K562 (cell line): ENCODE measurements around the gene TMEM273. TPM values are rescaled to one million over a fixed set of nuclear protein-coding genes. Genes with fewer than 3 reads are reported as not detected.

ENCODE experiments used
- ATAC-seq: fragments of 200-7000 bp; cut with Tn5 transposase; 3 replicates; pipeline ENCODE4 v1.9.1; 2020; ENCODE audit warnings: moderate library complexity
- BruUV-seq: library from RNA; stranded (reverse); fragments of 400-500 nt; replicated peaks from 2 replicates; lab custom pipeline; 2021; lab: Mats Ljungman, UMichigan
- CTCF ChIA-PET: fragments of 300-600 bp; formaldehyde crosslinking; extraction: SDS; loops from one replicate; lab custom pipeline; 2021; ENCODE audit warnings: low intra/inter-chr PET ratio; lab: Yijun Ruan, JAX
- POLR2A ChIA-PET: fragments of 300-600, 350-650 bp; sonication (Branson Sonifier 250); formaldehyde crosslinking; extraction: SDS; loops from one replicate; lab custom pipeline; 2021; ENCODE audit warnings: antibody characterized with exemption, inconsistent platforms; lab: Yijun Ruan, JAX
- DNase-seq, 4 experiments: peaks; one replicate each; pipeline versions ENCODE4 v3.0.0 to v3.0.0-alpha.2; 2011 to 2018; ENCODE audit warnings: low spot score in 3 of 4, mixed read lengths in 3 of 4; ENCODE audit errors: extremely low read depth in 1 of 4
- FAIRE-seq: peaks from 2 replicates; lab custom pipeline; 2011; peaks lifted over from hg19 to GRCh38; lab: Jason Lieb, UNC
- H2AFZ ChIP-seq: 2 replicates; pipeline ENCODE4 v1.6.0; 2011; ENCODE audit warnings: low read depth, low read length, control low read depth, inconsistent platforms
- H3K27ac ChIP-seq: fragments of 200-600 bp; 3 replicates; pipeline ENCODE4 v1.8.0; 2011; ENCODE audit warnings: low read depth, mild to moderate bottlenecking, control low read depth, inconsistent platforms, low read length, moderate library complexity, mixed read lengths; ENCODE audit errors: extremely low read depth
- H3K27me3 ChIP-seq, 2 experiments: fragments of 300-600 bp in 1 of 2; 2 replicates in 1 of 2; 3 replicates in 1 of 2; pipeline versions ENCODE4 v1.6.0 to v1.8.0; 2011; ENCODE audit warnings: inconsistent platforms in 2 of 2, low read length in 2 of 2, mild to moderate bottlenecking in 1 of 2, mixed read lengths in 1 of 2, moderate library complexity in 1 of 2; ENCODE audit not compliant: control insufficient read depth in 2 of 2, insufficient read depth in 2 of 2
- H3K36me3 ChIP-seq: fragments of 300-600 bp; 3 replicates; pipeline ENCODE4 v1.8.0; 2011; ENCODE audit warnings: mild to moderate bottlenecking, low read length, inconsistent platforms; ENCODE audit not compliant: control insufficient read depth, insufficient read depth
- H3K4me1 ChIP-seq, 2 experiments: fragments of 200-600 bp in 1 of 2; replicated peaks in 1 of 2; 2 replicates in 1 of 2; 3 replicates in 1 of 2; pipeline versions ENCODE4 v1.5.1 to v1.8.0; 2011; ENCODE audit warnings: inconsistent platforms in 2 of 2, low read length in 2 of 2, mild to moderate bottlenecking in 1 of 2, mixed read lengths in 1 of 2, moderate library complexity in 1 of 2; ENCODE audit not compliant: control insufficient read depth in 2 of 2, insufficient read depth in 2 of 2
- H3K4me2 ChIP-seq: 2 replicates; pipeline ENCODE4 v1.6.1; 2011; ENCODE audit warnings: low read length, control low read depth, inconsistent platforms, mixed read lengths; ENCODE audit not compliant: insufficient read depth
- H3K4me3 ChIP-seq: fragments of 200-600 bp; sonication (generic), shearing (Covaris generic); 2 replicates; pipeline ENCODE4 v1.5.1; 2016; ENCODE audit warnings: control low read depth, inconsistent platforms
- H3K79me2 ChIP-seq: fragments of 200-600 bp; 3 replicates; pipeline ENCODE4 v1.8.0; 2011; ENCODE audit warnings: low read length, inconsistent platforms; ENCODE audit not compliant: control insufficient read depth, insufficient read depth
- H3K9ac ChIP-seq, 2 experiments: 2 replicates each; pipeline versions ENCODE4 v1.6.0 to v1.6.1; 2011; ENCODE audit warnings: low read depth in 2 of 2, low read length in 2 of 2, control low read depth in 1 of 2, inconsistent platforms in 1 of 2, mild to moderate bottlenecking in 1 of 2, mixed read lengths in 1 of 2; ENCODE audit not compliant: insufficient read depth in 1 of 2
- H3K9me1 ChIP-seq: one replicate; pipeline ENCODE4 v1.6.0; 2011; ENCODE audit warnings: inconsistent platforms, mild to moderate bottlenecking, low read length, moderate library complexity; ENCODE audit not compliant: control insufficient read depth, insufficient read depth
- H3K9me3 ChIP-seq: replicated peaks from 2 replicates; pipeline ENCODE4 v1.5.1; 2011; ENCODE audit warnings: low read depth, low read length, inconsistent platforms; ENCODE audit not compliant: control insufficient read depth, insufficient read depth
- H4K20me1 ChIP-seq: replicated peaks from 2 replicates; pipeline ENCODE4 v1.6.1; 2011; ENCODE audit warnings: low read length, inconsistent platforms, mixed read lengths; ENCODE audit not compliant: control insufficient read depth, insufficient read depth
- CHD1 ChIP-seq: fragments of 200-600 bp; sonication (generic); IDR thresholded peaks from one replicate; pipeline ENCODE4 v1.6.1; 2012; ENCODE audit warnings: mild to moderate bottlenecking, moderate library complexity, low read length, inconsistent platforms
- CLOCK ChIP-seq: fragments of 250-450 bp; sonication (Bioruptor Pico); IDR thresholded peaks from 2 replicates; pipeline ENCODE4 v1.4.0; 2020; ENCODE audit warnings: mild to moderate bottlenecking, moderate library complexity, borderline replicate concordance
- ELF4 ChIP-seq: fragments of 450-650 bp; formaldehyde crosslinking; IDR thresholded peaks from 2 replicates; pipeline ENCODE4 v1.4.0; 2022; ENCODE audit warnings: missing genetic modification characterization
- HOMEZ ChIP-seq: fragments of 250-450 bp; sonication (Bioruptor Pico); IDR thresholded peaks from 2 replicates; pipeline ENCODE4 v1.4.0; 2020; ENCODE audit warnings: mild to moderate bottlenecking, moderate library complexity
- KAT7 ChIP-seq: sonication (generic); formaldehyde crosslinking; IDR thresholded peaks from 2 replicates; pipeline ENCODE4 v1.8.0; 2022; ENCODE audit warnings: missing genetic modification reagents, mild to moderate bottlenecking, borderline replicate concordance
- NFRKB ChIP-seq: fragments of 450-650 bp; IDR thresholded peaks from 2 replicates; pipeline ENCODE4 v1.6.1; 2016; ENCODE audit warnings: low read depth
- NFYB ChIP-seq: IDR thresholded peaks from 2 replicates; pipeline ENCODE4 v1.6.1; 2011; ENCODE audit warnings: mild to moderate bottlenecking, moderate library complexity; ENCODE audit not compliant: insufficient read length; ENCODE audit errors: extremely low read depth
- NR2C2 ChIP-seq, 2 experiments: fragments of 200-800 bp in 1 of 2; sonication (Bioruptor generic) in 1 of 2; sonication (generic) in 1 of 2; formaldehyde crosslinking in 1 of 2; IDR thresholded peaks; 2 replicates each; pipeline versions ENCODE4 v1.6.1 to v1.8.0; 2016 to 2022; ENCODE audit warnings: mild to moderate bottlenecking in 1 of 2, missing compliant biosample characterization in 1 of 2, missing genetic modification characterization in 1 of 2, missing genetic modification reagents in 1 of 2
- PKNOX1 ChIP-seq: fragments of 450-650 bp; IDR thresholded peaks from 2 replicates; pipeline ENCODE4 v1.6.1; 2016
- PTBP1 ChIP-seq: fragments of 200-400 bp; formaldehyde crosslinking; IDR thresholded peaks from 2 replicates; pipeline ENCODE4 v1.6.1; 2017; ENCODE audit warnings: low read depth, low read length
- USF1 ChIP-seq: sonication (generic); formaldehyde crosslinking; IDR thresholded peaks from 2 replicates; pipeline ENCODE4 v1.9.0; 2022; ENCODE audit warnings: mild to moderate bottlenecking, missing genetic modification reagents
- ZNF175 ChIP-seq: fragments of 200-800 bp; sonication (Bioruptor generic); IDR thresholded peaks from 2 replicates; pipeline ENCODE4 v1.6.1; 2016; ENCODE audit warnings: low read depth, mild to moderate bottlenecking, missing genetic modification characterization, missing compliant biosample characterization
- ZNF77 ChIP-seq: fragments of 250-450 bp; sonication (Bioruptor Pico); IDR thresholded peaks from 2 replicates; pipeline ENCODE4 v1.5.0; 2020
- WGBS: fragments of 100-300 bp; shearing (Covaris generic); methylation state at CpG from one replicate; pipeline ENCODE4 v1.1.6; 2016; ENCODE audit warnings: low coverage, mixed read lengths; ENCODE audit not compliant: insufficient coverage; ENCODE audit errors: missing lambda C conversion rate; 5-methylcytosine and 5-hydroxymethylcytosine counted together
- in situ Hi-C: fragments of 300-500 bp; cut with MboI; formaldehyde crosslinking; loops from 4 replicates; pipeline ENCODE4 v1.15.0; 2018; ENCODE audit warnings: inconsistent platforms, mixed read lengths
- intact Hi-C: fragments of 100-400 bp; cut with micrococcal nuclease; formaldehyde crosslinking; loops from 2 replicates; pipeline ENCODE4 v1.14.2; 2022
- polyA plus RNA-seq, 8 experiments: library from polyadenylated mRNA; depleted of rRNA in 4 of 8; stranded (reverse) in 5 of 8; unstranded in 3 of 8; fragments of >200 nt; fragmentation: Nextera tagmentation in 2 of 8; fragmentation: Illumina TruSeq in 1 of 8; extraction: Ambion mirVana in 2 of 8; extraction: Trizol in 1 of 8; gene quantifications; 2 replicates each; pipeline versions ENCODE4 v1.2.1 to v1.2.3, GENCODE V29; 2011 to 2014; ENCODE audit warnings: inconsistent platforms in 1 of 8, missing spikeins in 1 of 8
- total RNA-seq, 7 experiments: library from RNA; depleted of rRNA in 6 of 7; stranded (reverse); fragments of >200 nt in 6 of 7; fragmentation: Illumina TruSeq in 2 of 7; extraction: Trizol in 2 of 7; gene quantifications; 2 replicates each; pipeline versions ENCODE4 v1.2.1 to v1.2.3, GENCODE V29; 2011 to 2021; ENCODE audit warnings: low replicate concordance in 1 of 7

Gene TMEM273
- total and polyA plus RNA-seq, 9 of the 15 experiments (the other 6 are each of a cell fraction or from before 2014, with no cell fraction given): 39.2 to 131 (median 95.6) TPM

- no peak overlapping the region for H2AFZ ChIP-seq
- no peak overlapping the region for H3K4me3 ChIP-seq
- peaks cover 6% of the 10 kb centered on the region; the same call in 2 of the 3 replicates for H3K79me2 ChIP-seq
- H4K20me1 ChIP-seq: no peaks in the 10 kb centered on the region
- TF ChIP-seq NFYB: peak; percentile 66
- no peak for TF ChIP-seq CHD1
- no peak for TF ChIP-seq NR2C2 (CRISPR knock-in tag; IDR thresholded peaks at IDR 0.05)
- no peak for TF ChIP-seq NR2C2 (tag; IDR thresholded peaks at IDR 0.05)
- TF ChIP-seq HOMEZ (CRISPR knock-in tag): no peak
- TF ChIP-seq PKNOX1: peak; percentile 88
- TF ChIP-seq CLOCK (CRISPR knock-in tag): no peak
- no peak for TF ChIP-seq ZNF77
- TF ChIP-seq KAT7: no peak
- TF ChIP-seq ELF4 (CRISPR knock-in tag): 0 out of 2 replicates have a peak, but pooled peaks have one; percentile 37
- TF ChIP-seq USF1: no peak
- no peak for TF ChIP-seq NFRKB
- TF ChIP-seq ZNF175 (CRISPR knock-in tag): no peak
- no peak for TF ChIP-seq PTBP1
- peaks cover 10 to 12% of the 10 kb centered on the region in 2 experiments; a peak in 4 of 5 replicates for H3K4me1 ChIP-seq
- POLR2A ChIA-PET: interaction anchor here (0.7 to 1.2 kb wide), 8 partner anchors 9 to 289 kb away, joined by 3 to 6 read pairs (median 4); no protein-coding TSS in a partner anchor
- H3K9ac ChIP-seq: no peak overlapping the region; a peak in 1 of 4 replicates
- CTCF ChIA-PET: interaction anchor here (0.5 kb wide), 1 partner anchor 10 kb away, joined by 3 read pairs; no protein-coding TSS in a partner anchor
- FAIRE-seq (no peak), ATAC-seq (no peak), DNase-seq (no peak)
- no peaks in the 10 kb centered on the region for H3K27me3 ChIP-seq
- BruUV-seq: no TSS peak
- no peaks in the 10 kb centered on the region for H3K9me3 ChIP-seq
- no peaks in the 10 kb centered on the region for H3K36me3 ChIP-seq
- H3K27ac ChIP-seq: no peak overlapping the region
- no peak overlapping the region for H3K4me2 ChIP-seq
- no peaks in the 10 kb centered on the region for H3K9me1 ChIP-seq
- 14% methylated on average over 6 of the region's 6 CpGs for WGBS
- in situ Hi-C loops (no loop called here), intact Hi-C loops (loop anchor here (2.0 to 5.0 kb wide), 2 partner anchors 42 to 136 kb away; no protein-coding TSS in a partner anchor)
Measured at GRCh38 chr10:49118430-49119074, 69.6 kb downstream of the TMEM273 start.
